ENCODE results near the gene TADA3. TPM values are rescaled to one million over a fixed set of nuclear protein-coding genes. Genes with fewer than 3 reads are reported as not detected.

TADA3 gene
- polyA plus RNA-seq, 2 of the 4 experiments (the other 2 are of a cell fraction): 42.6 to 50.3 TPM

DNA sequence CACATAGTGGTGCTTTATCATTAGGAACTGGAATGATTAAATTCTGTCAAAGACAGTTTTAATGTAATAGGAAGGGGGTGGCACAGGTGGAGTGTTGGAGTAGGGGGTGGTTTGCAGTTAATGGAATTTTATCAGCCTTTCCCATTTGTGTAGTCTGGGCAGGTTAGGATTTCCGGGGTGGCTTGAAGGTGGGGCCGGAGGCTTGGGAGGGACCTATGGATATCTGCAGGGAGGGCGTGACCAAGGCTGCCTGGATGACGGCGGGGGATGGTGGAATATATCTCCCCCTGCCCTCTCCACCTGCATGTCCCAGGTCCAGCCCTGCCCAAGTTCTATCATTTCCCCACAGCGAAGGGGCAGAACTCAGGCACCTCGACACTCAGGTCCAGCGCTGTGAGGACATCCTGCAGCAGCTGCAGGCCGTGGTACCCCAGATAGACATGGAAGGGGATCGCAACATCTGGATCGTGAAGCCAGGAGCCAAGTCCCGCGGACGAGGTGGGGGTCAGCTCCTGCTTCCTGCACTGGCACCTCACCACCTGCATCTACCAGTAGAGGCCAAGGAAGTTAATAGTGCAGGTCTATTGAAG lies 33.3 kb upstream of the TADA3 start (continued):
- TF ChIP-seq, protein P1, sequence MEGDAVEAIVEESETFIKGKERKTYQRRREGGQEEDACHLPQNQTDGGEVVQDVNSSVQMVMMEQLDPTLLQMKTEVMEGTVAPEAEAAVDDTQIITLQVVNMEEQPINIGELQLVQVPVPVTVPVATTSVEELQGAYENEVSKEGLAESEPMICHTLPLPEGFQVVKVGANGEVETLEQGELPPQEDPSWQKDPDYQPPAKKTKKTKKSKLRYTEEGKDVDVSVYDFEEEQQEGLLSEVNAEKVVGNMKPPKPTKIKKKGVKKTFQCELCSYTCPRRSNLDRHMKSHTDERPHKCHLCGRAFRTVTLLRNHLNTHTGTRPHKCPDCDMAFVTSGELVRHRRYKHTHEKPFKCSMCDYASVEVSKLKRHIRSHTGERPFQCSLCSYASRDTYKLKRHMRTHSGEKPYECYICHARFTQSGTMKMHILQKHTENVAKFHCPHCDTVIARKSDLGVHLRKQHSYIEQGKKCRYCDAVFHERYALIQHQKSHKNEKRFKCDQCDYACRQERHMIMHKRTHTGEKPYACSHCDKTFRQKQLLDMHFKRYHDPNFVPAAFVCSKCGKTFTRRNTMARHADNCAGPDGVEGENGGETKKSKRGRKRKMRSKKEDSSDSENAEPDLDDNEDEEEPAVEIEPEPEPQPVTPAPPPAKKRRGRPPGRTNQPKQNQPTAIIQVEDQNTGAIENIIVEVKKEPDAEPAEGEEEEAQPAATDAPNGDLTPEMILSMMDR (IDR thresholded peaks at IDR 0.05): no peak
- TF ChIP-seq TFCP2L1 (CRISPR knock-in tag; IDR thresholded peaks at IDR 0.05) (no peak), KDM5A (IDR thresholded peaks at IDR 0.05) (no peak), MYC (IDR thresholded peaks at IDR 0.05; ENCODE audit: borderline replicate concordance, low read length) (no peak), HOXB5 (CRISPR knock-in tag; IDR thresholded peaks at IDR 0.05) (no peak), BCL3 (IDR thresholded peaks at IDR 0.05) (no peak)

- WGBS (ENCODE audit: missing lambda C conversion rate): 76% methylated on average over 2 of the region's 2 CpGs
- TF ChIP-seq RAD21 (conservative IDR thresholded peaks at IDR 0.05 in 1 of 2, IDR thresholded peaks at IDR 0.05 in 1 of 2): peak; percentile 23 to 36; a peak in 1 of 5 replicates
- TF ChIP-seq RCOR1 (IDR thresholded peaks at IDR 0.05; ENCODE audit: low read depth, low read length): no peak
- TF ChIP-seq, protein P1 (IDR thresholded peaks at IDR 0.05): peak; percentile 19; the same call in 1 of the 3 replicates
- ATAC-seq (peak; percentile 88 to 91), DNase-seq (ENCODE audit: low read depth in 1 of 2, low spot score in 1 of 2) (peak in 1 of 2 experiments; percentile 56), FAIRE-seq (no peak)
- Histone ChIP-seq H3K4me2 (no peak overlapping the region), H3K4me1 (no peaks in the 10 kb centered on the region), H3K4me3 (no peak overlapping the region), H3K27ac (no peak overlapping the region), H3K9me3 (no peaks in the 10 kb centered on the region)
- CTCF ChIA-PET: interaction anchor here (0.8 to 1.7 kb wide), 6 partner anchors 9 to 126 kb away, joined by 3 to 8 read pairs (median 3); no protein-coding TSS in a partner anchor
- POLR2A ChIA-PET: no interaction called here
Measured at GRCh38 chr3:9820946-9821345, 28.7 kb upstream of the TADA3 start.

GRCh38 chr3:9820543-9820942 lies 28.3 kb upstream of the TADA3 start:
- POLR2A ChIA-PET: no interaction called here
- no peak for DNase-seq (ENCODE audit: low read depth in 1 of 2, low spot score in 1 of 2)
- Histone ChIP-seq H3K27ac (no peak overlapping the region), H3K4me2 (no peak overlapping the region), H3K4me1 (no peaks in the 10 kb centered on the region), H3K4me3 (no peak overlapping the region), H3K9me3 (no peaks in the 10 kb centered on the region)
- peak; percentile 14 to 23; a peak in 4 of 6 replicates for ATAC-seq
- WGBS (ENCODE audit: missing lambda C conversion rate): 83% methylated on average over 12 of the region's 12 CpGs
- FAIRE-seq: no peak
- TF ChIP-seq HOXB13 (CRISPR knock-in tag; IDR thresholded peaks at IDR 0.05; ENCODE audit: low read depth): no peak
- TF ChIP-seq RCOR1 (IDR thresholded peaks at IDR 0.05; ENCODE audit: low read depth, low read length): no peak
- no peak for TF ChIP-seq NPAS2 (CRISPR knock-in tag; IDR thresholded peaks at IDR 0.05; ENCODE audit: borderline replicate concordance)
- TF ChIP-seq MYC (IDR thresholded peaks at IDR 0.05; ENCODE audit: borderline replicate concordance, low read length): no peak
- TF ChIP-seq PHF8 (IDR thresholded peaks at IDR 0.05; ENCODE audit: borderline replicate concordance, low read depth): no peak
- no peak for TF ChIP-seq GATA3 (IDR thresholded peaks at IDR 0.05; ENCODE audit: borderline replicate concordance)
- TF ChIP-seq ATOH8 (CRISPR knock-in tag; IDR thresholded peaks at IDR 0.05; ENCODE audit: low read depth): no peak
- no peak for TF ChIP-seq SREBF2 (IDR thresholded peaks at IDR 0.05)
- no peak for TF ChIP-seq RNF2 (IDR thresholded peaks at IDR 0.05; ENCODE audit: borderline replicate concordance, low read depth)
- TF ChIP-seq MAFK (IDR thresholded peaks at IDR 0.05; ENCODE audit: partially characterized antibody): no peak
- TF ChIP-seq FOXS1 (CRISPR knock-in tag; IDR thresholded peaks at IDR 0.05): no peak
- TF ChIP-seq, protein P2, sequence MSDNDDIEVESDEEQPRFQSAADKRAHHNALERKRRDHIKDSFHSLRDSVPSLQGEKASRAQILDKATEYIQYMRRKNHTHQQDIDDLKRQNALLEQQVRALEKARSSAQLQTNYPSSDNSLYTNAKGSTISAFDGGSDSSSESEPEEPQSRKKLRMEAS (IDR thresholded peaks at IDR 0.05): no peak
- CTCF ChIA-PET: interaction anchor here (0.7 to 2.3 kb wide), 7 partner anchors 9 to 126 kb away, joined by 3 to 9 read pairs (median 6); partner anchors contain the start of gene TTLL3
